GM23338 (cell line): Measurements from ENCODE around the gene NCBP3. TPM values are rescaled to one million over a fixed set of nuclear protein-coding genes. Genes with fewer than 3 reads are reported as not detected.

Experiments used
- ATAC-seq: fragments of 200-7000 bp; cut with Tn5 transposase; 3 replicates; pipeline ENCODE4 v1.9.1; 2020
- DNase-seq: peaks from one replicate; pipeline ENCODE4 v3.0.0-alpha.2; 2015; ENCODE audit warnings: low spot score
- H2AFZ ChIP-seq: fragments of 200-600 bp; sonication (generic); 2 replicates; pipeline ENCODE4 v1.8.0; 2016; ENCODE audit warnings: antibody characterized with exemption, mild to moderate bottlenecking, moderate library complexity
- H3F3A ChIP-seq: fragments of 200-600 bp; sonication (generic); replicated peaks from 2 replicates; pipeline ENCODE4 v1.8.0; 2017; ENCODE audit warnings: antibody characterized with exemption, mixed run types, low read depth
- H3K27ac ChIP-seq: fragments of 200-600 bp; sonication (generic); 2 replicates; pipeline ENCODE4 v1.6.1; 2016; ENCODE audit warnings: low read depth
- H3K27me3 ChIP-seq: fragments of 200-600 bp; sonication (generic); 2 replicates; pipeline ENCODE4 v1.8.0; 2016; ENCODE audit warnings: mild to moderate bottlenecking, mixed run types, moderate library complexity; ENCODE audit not compliant: insufficient read depth
- H3K36me3 ChIP-seq: fragments of 200-600 bp; sonication (generic); 2 replicates; pipeline ENCODE4 v1.8.0; 2016; ENCODE audit warnings: mild to moderate bottlenecking; ENCODE audit not compliant: insufficient read depth
- H3K4me1 ChIP-seq: fragments of 200-600 bp; sonication (generic); 2 replicates; pipeline ENCODE4 v1.8.0; 2016; ENCODE audit warnings: mild to moderate bottlenecking, moderate library complexity; ENCODE audit not compliant: insufficient read depth
- H3K4me2 ChIP-seq: fragments of 200-600 bp; sonication (generic); 2 replicates; pipeline ENCODE4 v1.7.1; 2017; ENCODE audit warnings: mixed run types
- H3K4me3 ChIP-seq: fragments of 200-600 bp; sonication (generic); 2 replicates; pipeline ENCODE4 v1.6.1; 2016; ENCODE audit warnings: mixed run types
- H3K79me2 ChIP-seq: fragments of 200-600 bp; sonication (generic); replicated peaks from 2 replicates; pipeline ENCODE4 v1.8.0; 2017; ENCODE audit warnings: mild to moderate bottlenecking; ENCODE audit not compliant: insufficient read depth
- H3K9me2 ChIP-seq: fragments of 200-600 bp; sonication (generic); 2 replicates; pipeline ENCODE4 v1.8.0; 2017; ENCODE audit not compliant: insufficient read depth
- H4K20me1 ChIP-seq: fragments of 200-600 bp; sonication (generic); replicated peaks from 2 replicates; pipeline ENCODE4 v1.8.0; 2017; ENCODE audit warnings: mild to moderate bottlenecking; ENCODE audit not compliant: insufficient read depth
- H3K27ac Mint-ChIP-seq: 2 replicates; pipeline ENCODE4 v1.8.0; 2020; ENCODE audit warnings: inconsistent platforms, mild to moderate bottlenecking, moderate library complexity, mixed read lengths
- H3K27me3 Mint-ChIP-seq: 3 replicates; pipeline ENCODE4 v1.8.0; 2022; ENCODE audit warnings: low read depth, mild to moderate bottlenecking, moderate library complexity, mixed read lengths, inconsistent platforms; ENCODE audit not compliant: insufficient read depth, poor library complexity
- H3K36me3 Mint-ChIP-seq: 3 replicates; pipeline ENCODE4 v1.8.0; 2021; ENCODE audit warnings: low read depth, mild to moderate bottlenecking, inconsistent platforms, moderate library complexity, mixed read lengths
- H3K4me1 Mint-ChIP-seq: 3 replicates; pipeline ENCODE4 v1.8.0; 2020; ENCODE audit warnings: mild to moderate bottlenecking, inconsistent platforms, mixed read lengths
- H3K4me3 Mint-ChIP-seq: 3 replicates; pipeline ENCODE4 v1.8.0; 2021; ENCODE audit warnings: moderate library complexity, mild to moderate bottlenecking, inconsistent platforms, mixed read lengths
- H3K9me3 Mint-ChIP-seq: 3 replicates; pipeline ENCODE4 v1.8.0; 2020; ENCODE audit warnings: moderate library complexity, mild to moderate bottlenecking, inconsistent platforms, mixed read lengths
- CREB1 ChIP-seq: fragments of 250-450 bp; sonication (Bioruptor Pico); IDR thresholded peaks from 2 replicates; pipeline ENCODE4 v1.5.0; 2020; ENCODE audit warnings: low read depth, mild to moderate bottlenecking, moderate library complexity
- CTCF ChIP-seq, 2 experiments: fragments of 200-600 bp in 1 of 2; sonication (generic) in 1 of 2; conservative IDR thresholded peaks; 2 replicates each; pipeline versions ENCODE4 v1.5.1 to v1.6.1; 2016 to 2017; ENCODE audit warnings: antibody characterized with exemption in 2 of 2, low read depth in 2 of 2, mild to moderate bottlenecking in 2 of 2, moderate library complexity in 1 of 2
- EZH2 ChIP-seq: fragments of 200-600 bp; sonication (generic); IDR thresholded peaks from one replicate; pipeline ENCODE4 v1.8.0; 2017; ENCODE audit warnings: antibody characterized with exemption, mild to moderate bottlenecking, low read depth; ENCODE audit not compliant: unreplicated experiment
- EZH2phosphoT487 ChIP-seq: fragments of 200-600 bp; sonication (generic); IDR thresholded peaks from one replicate; pipeline ENCODE4 v1.8.1; 2018; ENCODE audit warnings: antibody characterized with exemption; ENCODE audit not compliant: unreplicated experiment
- JUNB ChIP-seq: IDR thresholded peaks from one replicate; pipeline ENCODE4 v1.6.1; 2016; ENCODE audit warnings: antibody characterized with exemption; ENCODE audit not compliant: unreplicated experiment
- NANOG ChIP-seq: IDR thresholded peaks from 2 replicates; pipeline ENCODE4 v1.6.1; 2016; ENCODE audit warnings: antibody characterized with exemption, borderline replicate concordance
- POLR2AphosphoS5 ChIP-seq: IDR thresholded peaks from 2 replicates; pipeline ENCODE4 v1.6.1; 2016; ENCODE audit warnings: antibody characterized with exemption, low read depth
- STAT1 ChIP-seq: IDR thresholded peaks from one replicate; pipeline ENCODE4 v1.6.1; 2016; ENCODE audit warnings: antibody characterized with exemption; ENCODE audit not compliant: unreplicated experiment
- ZNF114 ChIP-seq: fragments of 250-450 bp; sonication (Bioruptor Pico); IDR thresholded peaks from 2 replicates; pipeline ENCODE4 v1.5.0; 2020; ENCODE audit warnings: mild to moderate bottlenecking, moderate library complexity
- ZNF331 ChIP-seq: fragments of 250-450 bp; sonication (Bioruptor Pico); IDR thresholded peaks from 2 replicates; pipeline ENCODE4 v1.5.0; 2020; ENCODE audit warnings: low read depth, mild to moderate bottlenecking, moderate library complexity
- polyA plus RNA-seq: library from polyadenylated mRNA; unstranded; fragments of >200 nt; fragmentation: Nextera tagmentation; extraction: Ambion mirVana; gene quantifications from 2 replicates; pipeline ENCODE4 v1.2.1, GENCODE V29; 2016
- total RNA-seq: library from RNA; depleted of rRNA; stranded (reverse); fragments of >200 nt; shearing (Covaris generic); gene quantifications from 2 replicates; pipeline ENCODE4 v1.2.3, GENCODE V29; 2014
- TF ChIP-seq, protein P1 (sequence below): fragments of 250-450 bp; sonication (Bioruptor Pico); IDR thresholded peaks from 2 replicates; pipeline ENCODE4 v1.5.0; 2020; ENCODE audit warnings: mild to moderate bottlenecking, moderate library complexity
- TF ChIP-seq, protein P2 (sequence below): IDR thresholded peaks from one replicate; pipeline ENCODE4 v1.6.1; 2018; ENCODE audit warnings: antibody characterized with exemption; ENCODE audit not compliant: unreplicated experiment
- TF ChIP-seq, protein P3 (sequence below): IDR thresholded peaks from 2 replicates; pipeline ENCODE4 v1.6.1; 2016; ENCODE audit warnings: antibody characterized with exemption

Gene NCBP3
- total and polyA plus RNA-seq, 2 experiments from 2014 or later = 35.5 to 42.8 TPM

GRCh38 chr17:3810019-3810418 is 36.0 kb downstream of the NCBP3 start:
- no peaks in the 10 kb centered on the region for H3K4me1 Mint-ChIP-seq
- H3K27me3 Mint-ChIP-seq = peaks cover 7% of the 10 kb centered on the region
- H3K27ac Mint-ChIP-seq = no peak overlapping the region
- Histone ChIP-seq H2AFZ (no peak overlapping the region), H3K9me2 (no peaks in the 10 kb centered on the region), H3K36me3 (peaks cover 39% of the 10 kb centered on the region), H3K27ac (no peak overlapping the region), H3F3A (no peaks in the 10 kb centered on the region), H3K4me1 (no peaks in the 10 kb centered on the region), H4K20me1 (peaks cover 18% of the 10 kb centered on the region), H3K4me2 (no peak overlapping the region), H3K27me3 (no peaks in the 10 kb centered on the region), H3K79me2 (no peaks in the 10 kb centered on the region; the same call in 1 of the 2 replicates), H3K4me3 (no peak overlapping the region)
- no peak for TF ChIP-seq CTCF (conservative IDR thresholded peaks at IDR 0.05; ENCODE audit: low read depth in 2 of 2)
- no peak for TF ChIP-seq ZNF331
- TF ChIP-seq, protein P1, sequence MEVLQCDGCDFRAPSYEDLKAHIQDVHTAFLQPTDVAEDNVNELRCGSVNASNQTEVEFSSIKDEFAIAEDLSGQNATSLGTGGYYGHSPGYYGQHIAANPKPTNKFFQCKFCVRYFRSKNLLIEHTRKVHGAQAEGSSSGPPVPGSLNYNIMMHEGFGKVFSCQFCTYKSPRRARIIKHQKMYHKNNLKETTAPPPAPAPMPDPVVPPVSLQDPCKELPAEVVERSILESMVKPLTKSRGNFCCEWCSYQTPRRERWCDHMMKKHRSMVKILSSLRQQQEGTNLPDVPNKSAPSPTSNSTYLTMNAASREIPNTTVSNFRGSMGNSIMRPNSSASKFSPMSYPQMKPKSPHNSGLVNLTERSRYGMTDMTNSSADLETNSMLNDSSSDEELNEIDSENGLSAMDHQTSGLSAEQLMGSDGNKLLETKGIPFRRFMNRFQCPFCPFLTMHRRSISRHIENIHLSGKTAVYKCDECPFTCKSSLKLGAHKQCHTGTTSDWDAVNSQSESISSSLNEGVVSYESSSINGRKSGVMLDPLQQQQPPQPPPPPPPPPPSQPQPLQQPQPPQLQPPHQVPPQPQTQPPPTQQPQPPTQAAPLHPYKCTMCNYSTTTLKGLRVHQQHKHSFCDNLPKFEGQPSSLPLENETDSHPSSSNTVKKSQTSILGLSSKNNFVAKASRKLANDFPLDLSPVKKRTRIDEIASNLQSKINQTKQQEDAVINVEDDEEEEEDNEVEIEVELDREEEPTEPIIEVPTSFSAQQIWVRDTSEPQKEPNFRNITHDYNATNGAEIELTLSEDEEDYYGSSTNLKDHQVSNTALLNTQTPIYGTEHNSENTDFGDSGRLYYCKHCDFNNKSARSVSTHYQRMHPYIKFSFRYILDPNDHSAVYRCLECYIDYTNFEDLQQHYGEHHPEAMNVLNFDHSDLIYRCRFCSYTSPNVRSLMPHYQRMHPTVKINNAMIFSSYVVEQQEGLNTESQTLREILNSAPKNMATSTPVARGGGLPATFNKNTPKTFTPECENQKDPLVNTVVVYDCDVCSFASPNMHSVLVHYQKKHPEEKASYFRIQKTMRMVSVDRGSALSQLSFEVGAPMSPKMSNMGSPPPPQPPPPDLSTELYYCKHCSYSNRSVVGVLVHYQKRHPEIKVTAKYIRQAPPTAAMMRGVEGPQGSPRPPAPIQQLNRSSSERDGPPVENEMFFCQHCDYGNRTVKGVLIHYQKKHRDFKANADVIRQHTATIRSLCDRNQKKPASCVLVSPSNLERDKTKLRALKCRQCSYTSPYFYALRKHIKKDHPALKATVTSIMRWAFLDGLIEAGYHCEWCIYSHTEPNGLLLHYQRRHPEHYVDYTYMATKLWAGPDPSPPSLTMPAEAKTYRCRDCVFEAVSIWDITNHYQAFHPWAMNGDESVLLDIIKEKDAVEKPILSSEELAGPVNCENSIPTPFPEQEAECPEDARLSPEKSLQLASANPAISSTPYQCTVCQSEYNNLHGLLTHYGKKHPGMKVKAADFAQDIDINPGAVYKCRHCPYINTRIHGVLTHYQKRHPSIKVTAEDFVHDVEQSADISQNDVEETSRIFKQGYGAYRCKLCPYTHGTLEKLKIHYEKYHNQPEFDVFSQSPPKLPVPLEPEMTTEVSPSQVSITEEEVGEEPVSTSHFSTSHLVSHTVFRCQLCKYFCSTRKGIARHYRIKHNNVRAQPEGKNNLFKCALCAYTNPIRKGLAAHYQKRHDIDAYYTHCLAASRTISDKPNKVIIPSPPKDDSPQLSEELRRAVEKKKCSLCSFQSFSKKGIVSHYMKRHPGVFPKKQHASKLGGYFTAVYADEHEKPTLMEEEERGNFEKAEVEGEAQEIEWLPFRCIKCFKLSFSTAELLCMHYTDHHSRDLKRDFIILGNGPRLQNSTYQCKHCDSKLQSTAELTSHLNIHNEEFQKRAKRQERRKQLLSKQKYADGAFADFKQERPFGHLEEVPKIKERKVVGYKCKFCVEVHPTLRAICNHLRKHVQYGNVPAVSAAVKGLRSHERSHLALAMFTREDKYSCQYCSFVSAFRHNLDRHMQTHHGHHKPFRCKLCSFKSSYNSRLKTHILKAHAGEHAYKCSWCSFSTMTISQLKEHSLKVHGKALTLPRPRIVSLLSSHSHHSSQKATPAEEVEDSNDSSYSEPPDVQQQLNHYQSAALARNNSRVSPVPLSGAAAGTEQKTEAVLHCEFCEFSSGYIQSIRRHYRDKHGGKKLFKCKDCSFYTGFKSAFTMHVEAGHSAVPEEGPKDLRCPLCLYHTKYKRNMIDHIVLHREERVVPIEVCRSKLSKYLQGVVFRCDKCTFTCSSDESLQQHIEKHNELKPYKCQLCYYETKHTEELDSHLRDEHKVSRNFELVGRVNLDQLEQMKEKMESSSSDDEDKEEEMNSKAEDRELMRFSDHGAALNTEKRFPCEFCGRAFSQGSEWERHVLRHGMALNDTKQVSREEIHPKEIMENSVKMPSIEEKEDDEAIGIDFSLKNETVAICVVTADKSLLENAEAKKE (CRISPR knock-in tag) = no peak
- TF ChIP-seq EZH2 = no peak
- no peak for TF ChIP-seq EZH2phosphoT487
- TF ChIP-seq STAT1 = no peak
- TF ChIP-seq JUNB = no peak
- TF ChIP-seq POLR2AphosphoS5 = no peak
- no peak for TF ChIP-seq NANOG
- TF ChIP-seq ZNF114 (CRISPR knock-in tag) = no peak
- no peak for TF ChIP-seq CREB1 (CRISPR knock-in tag)
- TF ChIP-seq, protein P2, sequence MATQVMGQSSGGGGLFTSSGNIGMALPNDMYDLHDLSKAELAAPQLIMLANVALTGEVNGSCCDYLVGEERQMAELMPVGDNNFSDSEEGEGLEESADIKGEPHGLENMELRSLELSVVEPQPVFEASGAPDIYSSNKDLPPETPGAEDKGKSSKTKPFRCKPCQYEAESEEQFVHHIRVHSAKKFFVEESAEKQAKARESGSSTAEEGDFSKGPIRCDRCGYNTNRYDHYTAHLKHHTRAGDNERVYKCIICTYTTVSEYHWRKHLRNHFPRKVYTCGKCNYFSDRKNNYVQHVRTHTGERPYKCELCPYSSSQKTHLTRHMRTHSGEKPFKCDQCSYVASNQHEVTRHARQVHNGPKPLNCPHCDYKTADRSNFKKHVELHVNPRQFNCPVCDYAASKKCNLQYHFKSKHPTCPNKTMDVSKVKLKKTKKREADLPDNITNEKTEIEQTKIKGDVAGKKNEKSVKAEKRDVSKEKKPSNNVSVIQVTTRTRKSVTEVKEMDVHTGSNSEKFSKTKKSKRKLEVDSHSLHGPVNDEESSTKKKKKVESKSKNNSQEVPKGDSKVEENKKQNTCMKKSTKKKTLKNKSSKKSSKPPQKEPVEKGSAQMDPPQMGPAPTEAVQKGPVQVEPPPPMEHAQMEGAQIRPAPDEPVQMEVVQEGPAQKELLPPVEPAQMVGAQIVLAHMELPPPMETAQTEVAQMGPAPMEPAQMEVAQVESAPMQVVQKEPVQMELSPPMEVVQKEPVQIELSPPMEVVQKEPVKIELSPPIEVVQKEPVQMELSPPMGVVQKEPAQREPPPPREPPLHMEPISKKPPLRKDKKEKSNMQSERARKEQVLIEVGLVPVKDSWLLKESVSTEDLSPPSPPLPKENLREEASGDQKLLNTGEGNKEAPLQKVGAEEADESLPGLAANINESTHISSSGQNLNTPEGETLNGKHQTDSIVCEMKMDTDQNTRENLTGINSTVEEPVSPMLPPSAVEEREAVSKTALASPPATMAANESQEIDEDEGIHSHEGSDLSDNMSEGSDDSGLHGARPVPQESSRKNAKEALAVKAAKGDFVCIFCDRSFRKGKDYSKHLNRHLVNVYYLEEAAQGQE = no peak
- TF ChIP-seq, protein P3, sequence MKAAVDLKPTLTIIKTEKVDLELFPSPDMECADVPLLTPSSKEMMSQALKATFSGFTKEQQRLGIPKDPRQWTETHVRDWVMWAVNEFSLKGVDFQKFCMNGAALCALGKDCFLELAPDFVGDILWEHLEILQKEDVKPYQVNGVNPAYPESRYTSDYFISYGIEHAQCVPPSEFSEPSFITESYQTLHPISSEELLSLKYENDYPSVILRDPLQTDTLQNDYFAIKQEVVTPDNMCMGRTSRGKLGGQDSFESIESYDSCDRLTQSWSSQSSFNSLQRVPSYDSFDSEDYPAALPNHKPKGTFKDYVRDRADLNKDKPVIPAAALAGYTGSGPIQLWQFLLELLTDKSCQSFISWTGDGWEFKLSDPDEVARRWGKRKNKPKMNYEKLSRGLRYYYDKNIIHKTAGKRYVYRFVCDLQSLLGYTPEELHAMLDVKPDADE = no peak
- peaks cover 68% of the 10 kb centered on the region for H3K36me3 Mint-ChIP-seq
- H3K9me3 Mint-ChIP-seq = no peaks in the 10 kb centered on the region
- DNase-seq (no peak), ATAC-seq (no peak)
- H3K4me3 Mint-ChIP-seq = no peak overlapping the region
